HG02870 (cell line): ENCODE data around the gene RIT1.

ENCODE experiments used
- ATAC-seq: cut with Tn5 transposase; IDR thresholded peaks from one replicate; pipeline ENCODE4 v1.9.1; 2021; ENCODE audit warnings: mild to moderate bottlenecking, moderate library complexity; ENCODE audit not compliant: unreplicated experiment

RIT1 gene

DNA sequence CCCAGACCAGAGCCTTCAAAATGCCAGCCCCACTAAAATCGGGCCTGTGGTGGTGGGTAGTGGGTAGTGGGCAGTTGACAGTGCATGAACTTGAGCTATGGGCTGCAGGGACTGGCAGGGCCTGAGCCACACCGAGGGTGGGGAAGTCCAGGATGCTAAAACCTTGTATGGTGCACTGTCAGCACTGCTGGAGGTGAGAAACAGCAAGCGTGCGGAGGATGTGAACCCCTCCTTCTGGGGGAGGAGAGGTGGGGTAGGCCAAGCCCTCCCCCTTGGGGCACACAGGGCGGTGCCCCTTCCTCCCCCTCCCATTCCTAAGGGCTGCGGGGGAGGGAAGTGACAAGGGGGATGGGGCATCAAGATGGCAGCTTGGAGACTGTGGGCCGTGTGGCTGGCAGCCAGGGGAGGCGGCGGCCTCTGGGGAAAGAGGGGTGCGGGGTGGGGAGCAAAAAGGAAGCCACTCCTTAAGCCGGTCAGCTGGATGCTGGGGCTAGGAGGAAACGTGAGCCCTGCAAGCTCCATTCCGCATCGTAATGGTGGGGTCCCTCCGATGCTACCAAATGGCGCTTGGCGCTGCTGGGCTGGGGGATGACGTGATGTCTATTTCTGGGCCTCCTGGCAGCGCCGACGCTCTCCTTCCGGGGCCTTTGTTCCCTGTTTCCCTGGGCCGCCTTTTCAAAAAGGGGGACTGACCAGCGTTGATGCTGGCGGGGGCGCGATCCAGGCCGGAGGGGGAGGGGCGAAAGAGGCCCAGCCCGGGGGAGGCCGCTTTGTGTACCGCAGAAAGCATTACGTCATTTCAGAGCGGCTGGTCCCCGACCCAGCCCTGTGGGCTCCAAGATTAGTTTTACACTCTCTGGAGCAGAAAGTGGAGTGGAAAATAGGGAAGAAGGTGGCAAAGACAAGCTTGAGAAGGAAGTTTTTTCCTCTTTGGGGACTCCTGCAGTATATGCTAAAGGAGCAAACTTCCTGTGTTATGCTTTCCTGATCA, 51.0 kb downstream of the RIT1 start:
- ATAC-seq = no peak

DNA sequence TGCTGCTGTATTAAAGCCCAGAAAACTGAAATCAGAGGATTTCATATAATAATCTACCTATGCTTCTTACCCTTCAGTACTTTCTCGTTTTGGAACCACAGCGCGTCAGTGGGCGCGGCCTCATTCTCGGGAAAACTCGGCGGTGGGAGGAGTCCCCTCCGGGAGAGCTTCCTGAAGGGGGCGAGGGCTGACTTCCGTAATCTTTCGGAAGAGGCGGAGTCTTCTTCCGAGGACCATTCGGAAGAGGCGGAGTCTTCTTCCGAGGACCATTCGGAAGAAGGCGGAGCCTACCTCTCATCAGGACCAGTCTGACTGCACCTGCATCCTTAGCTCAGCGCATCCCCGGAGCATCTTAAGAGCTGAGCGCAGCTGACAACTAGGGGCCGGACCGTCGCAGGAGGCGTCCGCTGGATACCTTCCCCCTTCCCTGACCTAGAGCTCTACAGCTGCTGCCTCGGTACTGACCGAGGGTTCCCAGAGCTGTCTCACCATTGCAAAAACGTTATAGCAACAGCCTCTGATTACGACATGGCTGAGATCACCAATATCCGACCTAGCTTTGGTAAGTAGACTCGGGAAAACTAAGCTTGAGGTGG, 51.8 kb downstream of the RIT1 start, which contains the start of gene SYT11:
Gene SYT11, plus strand, starts transcription at position 334 of the 596 bp plus-strand sequence. Its CDS starts 195 bp downstream, at position 529.
- ATAC-seq = peak; percentile 65

DNA sequence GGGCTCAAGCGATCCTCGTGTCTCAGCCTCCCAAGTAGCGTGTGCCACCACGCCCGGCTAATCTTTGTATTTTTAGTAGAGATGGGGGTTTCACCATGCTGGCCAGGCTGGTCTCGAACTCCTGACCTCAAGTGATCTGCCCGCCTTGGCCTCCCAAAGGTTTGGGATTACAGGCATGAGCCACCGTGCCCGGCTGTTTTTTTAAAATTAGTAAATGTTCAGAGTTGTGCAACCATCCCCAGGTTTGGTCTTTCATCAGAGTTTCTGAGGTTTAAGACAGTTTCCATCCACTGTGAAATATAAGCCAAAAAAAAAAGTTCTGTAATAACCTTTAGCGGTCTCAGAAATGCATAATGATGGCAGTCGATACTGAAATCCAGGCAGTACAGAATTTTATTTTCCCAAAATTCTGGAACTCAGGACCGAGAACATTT, 52.3 kb downstream of the RIT1 start:
- ATAC-seq = peak; percentile 3

DNA sequence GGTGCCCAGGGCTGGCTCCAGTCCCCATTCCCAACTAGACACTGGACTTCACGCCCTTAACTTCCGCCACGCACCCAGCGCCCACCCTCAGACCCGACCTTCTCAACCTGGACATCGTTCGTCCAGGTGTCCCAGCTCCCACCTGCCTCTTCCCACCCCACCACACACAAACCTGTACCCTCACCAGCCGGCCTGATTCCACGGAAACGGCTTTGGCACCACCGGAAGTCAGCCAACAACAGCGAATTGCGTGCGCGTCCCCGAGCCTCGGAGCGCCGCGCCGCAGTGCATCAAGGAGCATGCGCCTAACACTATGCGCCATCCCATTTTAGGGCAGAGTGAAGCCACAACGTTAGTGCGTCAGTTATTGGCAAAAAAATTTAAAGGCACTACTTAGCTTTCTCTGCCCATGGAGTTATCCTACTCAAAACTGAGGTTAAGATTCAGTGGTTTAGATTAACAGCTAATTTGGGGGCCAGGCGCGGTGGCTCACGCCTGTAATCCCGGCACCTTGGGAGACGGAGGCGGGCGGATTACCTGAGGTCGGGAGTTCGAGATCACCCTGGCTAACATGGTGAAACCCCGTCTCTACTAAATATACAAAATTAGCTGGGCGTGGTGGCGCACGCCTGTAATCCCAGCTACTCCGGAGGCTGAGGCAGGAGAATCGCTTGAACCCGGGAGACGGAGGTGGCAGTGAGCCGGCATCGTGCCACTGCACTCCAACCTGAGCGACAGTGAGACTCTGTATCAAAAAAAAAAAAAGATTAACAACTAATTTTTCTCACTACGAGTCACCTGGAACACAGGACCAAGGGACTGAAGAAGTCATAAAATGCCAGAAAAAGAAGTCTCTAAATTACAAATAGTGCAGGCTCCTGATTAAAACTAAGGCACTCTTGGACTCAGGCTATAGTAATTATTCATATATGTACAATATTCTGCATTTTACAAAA, 53.9 kb downstream of the RIT1 start, which contains the start of gene GON4L:
Gene GON4L, minus strand, starts transcription at position 240 of the 956 bp plus-strand sequence. CDS start 3,434 bp downstream, outside the sequence.
- peak; percentile 40 for ATAC-seq

DNA sequence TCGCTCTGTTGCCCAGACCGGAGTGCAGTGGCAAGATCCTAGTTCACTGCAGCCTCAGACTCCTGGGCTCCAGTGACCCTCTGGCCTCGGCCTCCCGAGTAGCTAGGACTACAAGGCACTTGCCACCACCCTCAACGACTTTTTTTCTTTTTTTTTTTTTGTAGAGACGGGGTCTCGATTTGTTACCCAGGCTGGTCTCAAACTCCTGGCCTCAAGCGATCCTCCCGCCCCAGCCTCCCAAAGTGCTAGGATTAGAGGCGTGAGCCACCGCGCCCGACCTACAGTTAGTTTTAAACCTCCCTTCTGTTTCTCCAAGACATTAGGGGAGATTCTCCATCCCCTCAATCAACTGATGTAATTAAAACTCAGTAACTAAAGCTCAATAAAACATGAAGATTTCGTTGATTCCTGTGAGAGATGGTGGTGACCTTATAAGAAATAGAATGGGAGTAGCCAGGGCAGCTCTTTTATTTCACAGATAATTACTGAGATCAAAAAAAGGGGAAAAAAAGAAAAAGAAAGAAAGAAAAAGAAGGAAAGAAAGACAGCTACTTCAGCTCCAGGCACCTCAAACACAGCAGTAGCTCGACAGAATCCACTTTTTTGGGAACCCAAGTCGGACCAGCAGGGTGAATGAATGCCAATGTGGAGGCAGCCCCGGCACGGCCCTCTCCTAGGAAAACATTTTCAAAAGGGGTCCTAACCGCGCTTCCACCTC, 54.7 kb downstream of the RIT1 start:
- ATAC-seq = no peak

DNA sequence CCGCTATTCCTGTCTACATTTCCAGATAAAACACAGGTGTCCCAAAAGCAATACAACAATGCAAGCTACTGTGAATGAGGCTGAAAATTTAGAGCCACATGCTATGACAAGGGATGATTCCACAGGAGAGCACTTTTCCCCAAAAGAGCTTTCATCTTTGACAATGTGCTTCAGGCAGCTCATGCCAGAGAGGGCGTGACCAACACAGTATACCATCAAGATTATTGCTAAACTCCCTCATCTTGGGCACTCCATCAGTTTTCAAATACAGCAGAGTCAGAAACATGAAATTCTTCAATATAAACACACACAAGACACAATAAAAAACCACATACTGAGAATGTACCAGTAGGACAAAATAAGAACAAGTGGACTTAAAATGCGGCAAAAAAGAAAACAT, 60.8 kb downstream of the RIT1 start:
- no peak for ATAC-seq

DNA sequence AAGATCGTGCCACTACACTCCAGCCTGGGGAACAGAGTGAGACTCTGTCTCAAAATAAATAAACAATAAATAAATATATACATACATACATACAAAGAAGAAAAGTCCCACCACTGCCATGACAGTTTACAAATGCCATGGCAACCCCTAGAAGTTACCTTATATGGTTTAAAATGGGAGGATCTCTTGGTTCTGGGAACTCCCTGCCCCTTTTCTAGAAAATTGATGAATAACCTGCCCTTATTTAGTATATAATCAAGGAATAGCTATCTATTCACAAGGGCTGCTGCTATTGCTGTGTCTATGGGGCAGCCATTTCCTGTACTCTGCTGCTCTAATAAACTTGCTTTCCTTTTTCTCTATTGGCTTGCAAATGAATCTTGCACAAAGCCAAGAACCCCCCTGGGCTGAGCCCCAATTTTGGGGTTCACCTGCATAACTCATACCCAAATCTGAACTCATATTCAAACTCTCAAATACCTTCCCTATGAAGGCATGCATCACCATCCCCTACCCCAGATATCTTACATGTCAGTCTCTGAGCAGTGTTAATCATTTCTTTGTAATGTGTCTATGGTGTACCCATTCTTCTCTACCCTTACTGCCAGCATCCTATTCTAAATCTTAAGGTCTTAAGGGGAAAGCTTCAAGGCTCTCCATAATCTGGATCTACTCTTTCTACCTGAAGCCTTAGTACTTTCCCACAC, 63.2 kb downstream of the RIT1 start:
- ATAC-seq = no peak
